Mesothelial cell of epicardium (in vitro differentiated cells): ENCODE data around the gene NRARP. TPM values are rescaled to one million over a fixed set of nuclear protein-coding genes. Genes with fewer than 3 reads are reported as not detected.

ENCODE experiments used
- DNase-seq, 2 experiments: peaks; one replicate each; pipeline ENCODE4 v3.0.0; 2021; ENCODE audit warnings: low spot score in 2 of 2; ENCODE audit not compliant: unreplicated experiment in 2 of 2
- H3K27ac Mint-ChIP-seq: 2 replicates; pipeline ENCODE4 v1.8.0; 2021; ENCODE audit warnings: mixed read lengths
- H3K27me3 Mint-ChIP-seq: 2 replicates; pipeline ENCODE4 v1.8.0; 2021; ENCODE audit warnings: low read depth, mixed read lengths
- H3K36me3 Mint-ChIP-seq: 2 replicates; pipeline ENCODE4 v1.8.0; 2021; ENCODE audit warnings: mixed read lengths
- H3K4me1 Mint-ChIP-seq: 2 replicates; pipeline ENCODE4 v1.8.0; 2021; ENCODE audit warnings: mixed read lengths
- H3K4me3 Mint-ChIP-seq: 2 replicates; pipeline ENCODE4 v1.8.0; 2021; ENCODE audit warnings: mild to moderate bottlenecking, moderate library complexity, mixed read lengths
- H3K9me3 Mint-ChIP-seq: 2 replicates; pipeline ENCODE4 v1.8.0; 2021; ENCODE audit warnings: mixed read lengths
- total RNA-seq: library from RNA; stranded (reverse); gene quantifications from 3 replicates; pipeline ENCODE4 v1.2.1, GENCODE V29; 2021
- TF ChIP-seq, protein P1 (sequence below): fragments of 200-600 bp; sonication (generic); IDR thresholded peaks from one replicate; pipeline ENCODE4 v1.5.0; 2021; ENCODE audit warnings: antibody characterized with exemption; ENCODE audit not compliant: unreplicated experiment

Gene NRARP
- total RNA-seq, 1 donor from 2014 or later = 9.6 TPM

DNA sequence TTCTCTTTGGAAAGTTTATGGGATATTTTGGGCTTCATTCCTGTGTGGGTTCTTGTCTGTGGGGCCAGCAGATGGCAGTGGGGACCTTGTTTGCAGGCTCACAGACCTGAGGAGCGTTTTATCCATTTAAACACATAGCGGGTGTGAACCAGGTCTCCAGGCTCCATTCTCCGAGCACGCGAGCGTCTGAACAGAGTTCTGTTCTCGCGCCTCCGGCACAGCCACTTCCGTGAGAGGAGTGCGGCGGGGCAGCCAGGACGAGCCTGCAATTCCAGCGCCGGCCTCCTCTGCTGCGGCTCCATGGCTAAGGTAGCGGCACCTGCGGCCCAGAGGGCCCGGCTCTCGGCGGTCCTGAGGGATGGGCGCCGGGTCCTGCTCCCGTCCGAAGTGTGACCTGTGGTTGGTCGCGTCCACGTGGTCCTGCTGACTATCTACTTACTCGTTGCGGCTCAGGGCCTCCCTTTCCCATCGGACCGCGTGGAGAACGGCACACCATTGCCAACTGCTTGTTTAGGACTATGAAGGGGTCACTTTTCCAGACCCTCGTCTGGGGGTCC lies 7.3 kb downstream of the NRARP start:
- peak overlapping the region; percentile 43 for H3K4me3 Mint-ChIP-seq
- H3K27ac Mint-ChIP-seq = no peak overlapping the region
- peaks cover 13% of the 10 kb centered on the region for H3K4me1 Mint-ChIP-seq
- no peaks in the 10 kb centered on the region for H3K36me3 Mint-ChIP-seq
- peaks cover 56% of the 10 kb centered on the region for H3K27me3 Mint-ChIP-seq
- TF ChIP-seq, protein P1, sequence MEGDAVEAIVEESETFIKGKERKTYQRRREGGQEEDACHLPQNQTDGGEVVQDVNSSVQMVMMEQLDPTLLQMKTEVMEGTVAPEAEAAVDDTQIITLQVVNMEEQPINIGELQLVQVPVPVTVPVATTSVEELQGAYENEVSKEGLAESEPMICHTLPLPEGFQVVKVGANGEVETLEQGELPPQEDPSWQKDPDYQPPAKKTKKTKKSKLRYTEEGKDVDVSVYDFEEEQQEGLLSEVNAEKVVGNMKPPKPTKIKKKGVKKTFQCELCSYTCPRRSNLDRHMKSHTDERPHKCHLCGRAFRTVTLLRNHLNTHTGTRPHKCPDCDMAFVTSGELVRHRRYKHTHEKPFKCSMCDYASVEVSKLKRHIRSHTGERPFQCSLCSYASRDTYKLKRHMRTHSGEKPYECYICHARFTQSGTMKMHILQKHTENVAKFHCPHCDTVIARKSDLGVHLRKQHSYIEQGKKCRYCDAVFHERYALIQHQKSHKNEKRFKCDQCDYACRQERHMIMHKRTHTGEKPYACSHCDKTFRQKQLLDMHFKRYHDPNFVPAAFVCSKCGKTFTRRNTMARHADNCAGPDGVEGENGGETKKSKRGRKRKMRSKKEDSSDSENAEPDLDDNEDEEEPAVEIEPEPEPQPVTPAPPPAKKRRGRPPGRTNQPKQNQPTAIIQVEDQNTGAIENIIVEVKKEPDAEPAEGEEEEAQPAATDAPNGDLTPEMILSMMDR = no peak
- DNase-seq = no peak
- H3K9me3 Mint-ChIP-seq = no peaks in the 10 kb centered on the region

DNA sequence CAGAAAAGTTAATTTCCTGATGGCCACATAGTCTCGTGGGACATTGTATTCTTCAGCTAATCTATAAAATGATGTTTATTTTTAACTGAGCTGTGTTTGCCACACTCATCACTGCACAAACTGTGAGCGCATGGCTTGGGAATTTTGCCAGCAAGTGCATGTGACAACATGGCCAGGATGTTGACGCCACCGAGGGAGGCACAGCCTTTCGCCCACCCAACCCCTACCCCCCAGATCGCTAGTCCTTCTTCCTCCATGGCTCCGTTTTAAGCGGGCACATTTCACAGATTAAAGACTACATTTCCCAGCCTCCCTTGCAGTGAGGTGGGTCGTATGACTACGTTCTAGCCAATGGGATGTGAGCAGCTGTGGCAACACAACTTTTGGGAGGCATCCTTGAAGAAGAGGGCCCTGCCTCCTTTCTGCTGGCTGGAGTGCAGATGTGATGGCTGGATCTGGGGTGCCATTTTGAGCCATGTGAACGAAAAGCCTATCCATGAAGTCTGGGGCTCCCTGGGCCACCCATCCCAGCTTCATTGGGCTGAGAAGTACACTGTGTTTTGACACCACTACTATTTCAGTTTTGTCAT lies 7.9 kb downstream of the NRARP start:
- Mint-ChIP-seq H3K4me1 (peaks cover 10% of the 10 kb centered on the region), H3K36me3 (no peaks in the 10 kb centered on the region), H3K4me3 (peak overlapping the region; percentile 43), H3K9me3 (no peaks in the 10 kb centered on the region), H3K27ac (no peak overlapping the region), H3K27me3 (peaks cover 53% of the 10 kb centered on the region)
- DNase-seq = no peak
- TF ChIP-seq, protein P1 = no peak

DNA sequence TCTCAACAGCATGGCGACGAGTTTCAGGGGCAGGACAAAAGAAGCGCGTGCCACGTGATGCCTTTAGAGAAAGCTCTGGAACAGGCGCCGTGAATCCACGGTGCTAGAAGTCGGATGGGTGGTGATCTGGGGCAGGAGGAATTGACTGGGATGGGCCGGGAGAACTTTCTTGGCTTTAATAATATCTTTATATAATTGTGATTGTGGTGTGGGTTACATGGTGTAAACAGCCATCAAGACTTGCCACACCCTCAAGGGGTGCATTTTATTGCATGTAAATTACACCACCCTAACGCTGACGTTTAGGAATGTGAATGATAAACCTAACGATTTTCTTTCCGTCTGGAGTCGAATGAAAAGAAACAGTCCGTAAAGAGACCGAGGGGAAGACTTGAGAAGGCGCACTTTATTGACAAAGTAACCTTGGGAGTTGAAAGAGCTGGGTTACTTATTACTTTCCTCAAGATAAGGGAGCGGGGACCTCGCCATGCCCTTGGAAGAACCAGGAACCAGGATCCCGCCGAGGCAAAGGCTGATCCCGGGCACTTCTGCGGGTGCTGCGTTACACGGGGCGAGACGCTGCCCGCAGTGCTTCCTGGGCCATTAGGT lies 8.5 kb downstream of the NRARP start:
- H3K36me3 Mint-ChIP-seq = no peaks in the 10 kb centered on the region
- peaks cover 7% of the 10 kb centered on the region for H3K4me1 Mint-ChIP-seq
- no peak for DNase-seq
- peak overlapping the region; percentile 17 for H3K4me3 Mint-ChIP-seq
- peaks cover 47% of the 10 kb centered on the region for H3K27me3 Mint-ChIP-seq
- TF ChIP-seq, protein P1 = no peak
- no peak overlapping the region for H3K27ac Mint-ChIP-seq
- no peaks in the 10 kb centered on the region for H3K9me3 Mint-ChIP-seq

DNA sequence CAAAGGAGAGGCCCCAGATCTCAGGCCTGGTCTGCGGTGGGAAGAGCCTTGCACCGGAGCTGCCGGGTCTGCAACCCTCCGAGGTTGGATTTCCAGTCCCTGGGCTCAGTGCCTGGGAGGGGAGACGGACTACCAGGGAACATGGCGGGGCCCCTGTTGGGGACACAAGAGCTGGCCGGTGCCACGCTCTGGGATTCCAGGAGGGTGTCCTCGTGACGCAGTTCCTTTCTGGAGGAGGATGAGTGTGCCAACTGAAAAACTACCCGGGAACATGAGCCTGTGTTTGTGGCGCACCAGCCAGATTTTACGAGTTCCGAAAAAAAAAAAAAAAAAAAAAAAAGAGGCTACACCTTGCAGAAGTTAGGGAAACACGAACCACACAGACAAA lies 9.0 kb downstream of the NRARP start:
- H3K4me1 Mint-ChIP-seq = peaks cover 7% of the 10 kb centered on the region
- H3K36me3 Mint-ChIP-seq = no peaks in the 10 kb centered on the region
- H3K27ac Mint-ChIP-seq = no peak overlapping the region
- TF ChIP-seq, protein P1 = no peak
- no peak for DNase-seq
- no peaks in the 10 kb centered on the region for H3K9me3 Mint-ChIP-seq
- no peak overlapping the region for H3K4me3 Mint-ChIP-seq
- H3K27me3 Mint-ChIP-seq = peaks cover 42% of the 10 kb centered on the region

DNA sequence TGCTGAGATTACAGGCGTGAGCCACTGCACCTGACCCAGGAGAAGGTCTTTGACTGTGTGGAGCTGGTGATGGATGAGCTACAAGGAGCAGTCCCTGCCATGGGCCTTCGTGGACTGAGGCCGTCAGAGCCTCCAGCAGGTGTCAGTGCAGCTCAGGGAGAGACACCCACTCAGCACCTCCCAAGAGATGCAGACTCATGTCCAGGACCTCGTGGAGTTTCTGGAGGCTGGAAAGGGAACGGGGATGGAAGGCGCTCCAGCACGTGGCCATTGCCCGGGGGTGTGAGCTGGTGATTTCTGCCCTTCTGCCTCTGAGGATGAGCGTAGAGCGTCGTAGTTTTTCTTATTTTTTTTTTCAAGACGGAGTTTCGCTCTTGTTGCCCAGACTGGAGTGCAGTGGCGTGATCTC lies 15.1 kb downstream of the NRARP start:
- TF ChIP-seq, protein P1 = no peak
- Mint-ChIP-seq H3K36me3 (no peaks in the 10 kb centered on the region), H3K27me3 (peaks cover 17% of the 10 kb centered on the region), H3K27ac (no peak overlapping the region), H3K9me3 (no peaks in the 10 kb centered on the region), H3K4me1 (peaks cover 2% of the 10 kb centered on the region), H3K4me3 (no peak overlapping the region)
- no peak for DNase-seq
